ENCODE data around the gene ACSL4. TPM values are rescaled to one million over a fixed set of nuclear protein-coding genes. Genes with fewer than 3 reads are reported as not detected.

ACSL4 gene
- 100 to 1,000 TPM in 1 of 2 donors, 10 to 100 TPM in 1; 22.9 to 118 TPM for total RNA-seq

- Histone ChIP-seq H3K9me3 (no peaks in the 10 kb centered on the region), H3K27me3 (replicated peaks; ENCODE audit: insufficient read depth) (no peaks in the 10 kb centered on the region), H3K4me3 (peak within 1 kb of the TSS; percentile 48 to 49), H3K36me3 (no peaks in the 10 kb centered on the region), H3K27ac (peak within 1 kb of the TSS; percentile 71 to 76), H3K4me1 (replicated peaks) (no peaks in the 10 kb centered on the region)
- peak; percentile 79 for DNase-seq (ENCODE audit: low spot score)
- TF ChIP-seq POLR2AphosphoS5 (IDR thresholded peaks at IDR 0.05) (peak; percentile 32), POLR2A (IDR thresholded peaks at IDR 0.05) (peak; percentile 67), CTCF (IDR thresholded peaks at IDR 0.05) (no peak)
- intact Hi-C loops (cut with DNase I) = loop anchor here (5.0 to 10.0 kb wide), 2 partner anchors 196 to 582 kb away; partner anchors contain the start of genes AMMECR1 and NXT2
- WGBS = 0% methylated on average over 22 of the region's 89 CpGs
Measured at GRCh38 chrX:109732807-109733612, at the start of gene ACSL4. TSS of gene ACSL4 (minus strand) at chrX:109733257. CDS start at chrX:109683363, 49,894 bp downstream.

- 74% methylated on average over 4 of the region's 4 CpGs for WGBS
- no peaks in the 10 kb centered on the region for H3K4me1 ChIP-seq (replicated peaks)
- TF ChIP-seq POLR2A (IDR thresholded peaks at IDR 0.05) (no peak), CTCF (IDR thresholded peaks at IDR 0.05) (no peak), POLR2AphosphoS5 (IDR thresholded peaks at IDR 0.05) (no peak)
Measured at GRCh38 chrX:109777749-109778148, 44.7 kb upstream of the ACSL4 start.

GRCh38 chrX:109776986-109777385 lies 43.9 kb upstream of the ACSL4 start:
- 86% methylated on average over 4 of the region's 4 CpGs for WGBS

More at GRCh38 chrX:109777749-109778148, 44.7 kb upstream of the ACSL4 start:
- no peak overlapping the region for H3K4me3 ChIP-seq
- no peaks in the 10 kb centered on the region for H3K27me3 ChIP-seq (replicated peaks; ENCODE audit: insufficient read depth)
- no peaks in the 10 kb centered on the region for H3K36me3 ChIP-seq
- intact Hi-C loops (cut with DNase I) = no loop called here
- DNase-seq (ENCODE audit: low spot score) = no peak
- no peak overlapping the region for H3K27ac ChIP-seq
- H3K9me3 ChIP-seq = no peaks in the 10 kb centered on the region

GRCh38 chrX:109776432-109776831 lies 43.4 kb upstream of the ACSL4 start:
- H3K4me1 ChIP-seq (replicated peaks) = no peaks in the 10 kb centered on the region
- no peaks in the 10 kb centered on the region for H3K36me3 ChIP-seq
- intact Hi-C loops (cut with DNase I) = no loop called here
- no peak for TF ChIP-seq CTCF (IDR thresholded peaks at IDR 0.05)
- H3K4me3 ChIP-seq = no peak overlapping the region
- H3K27me3 ChIP-seq (replicated peaks; ENCODE audit: insufficient read depth) = no peaks in the 10 kb centered on the region
- no peak overlapping the region for H3K27ac ChIP-seq
- DNase-seq (ENCODE audit: low spot score) = no peak
- H3K9me3 ChIP-seq = no peaks in the 10 kb centered on the region
- WGBS = 87% methylated on average over 3 of the region's 3 CpGs

More at GRCh38 chrX:109776986-109777385, 43.9 kb upstream of the ACSL4 start:
- TF ChIP-seq CTCF (IDR thresholded peaks at IDR 0.05) (no peak), POLR2AphosphoS5 (IDR thresholded peaks at IDR 0.05) (no peak), POLR2A (IDR thresholded peaks at IDR 0.05) (no peak)
- intact Hi-C loops (cut with DNase I) = no loop called here
- no peaks in the 10 kb centered on the region for H3K27me3 ChIP-seq (replicated peaks; ENCODE audit: insufficient read depth)
- DNase-seq (ENCODE audit: low spot score) = no peak
- no peaks in the 10 kb centered on the region for H3K36me3 ChIP-seq
- H3K27ac ChIP-seq = no peak overlapping the region
- H3K9me3 ChIP-seq = no peaks in the 10 kb centered on the region
- H3K4me3 ChIP-seq = no peak overlapping the region
- H3K4me1 ChIP-seq (replicated peaks) = no peaks in the 10 kb centered on the region

- no peaks in the 10 kb centered on the region for H3K36me3 ChIP-seq
- TF ChIP-seq POLR2AphosphoS5 (IDR thresholded peaks at IDR 0.05) = no peak
- TF ChIP-seq POLR2A (IDR thresholded peaks at IDR 0.05) = no peak
- no peak for TF ChIP-seq CTCF (IDR thresholded peaks at IDR 0.05)
- DNase-seq (ENCODE audit: low spot score) = no peak
- no peaks in the 10 kb centered on the region for H3K9me3 ChIP-seq
- 90% methylated on average over 3 of the region's 3 CpGs for WGBS
- no peaks in the 10 kb centered on the region for H3K27me3 ChIP-seq (replicated peaks; ENCODE audit: insufficient read depth)
- H3K4me3 ChIP-seq = no peak overlapping the region
- intact Hi-C loops (cut with DNase I) = no loop called here
- H3K27ac ChIP-seq = no peak overlapping the region
- no peaks in the 10 kb centered on the region for H3K4me1 ChIP-seq (replicated peaks)
Measured at GRCh38 chrX:109775386-109775785, 42.3 kb upstream of the ACSL4 start.

Data from prostate gland (tissue), 2 donors.